ENCODE data around the gene ADAT3.
"Not testable (repeated sequence)": the region's sequence is repeated elsewhere in the genome, so short reads cannot be mapped to it uniquely, and the experiment has no call there.

ADAT3 gene

GRCh38 chr19:1882786-1883692 lies 22.2 kb upstream of the ADAT3 start:
- DNase-seq (ENCODE audit: low read depth), result no peak

DNA sequence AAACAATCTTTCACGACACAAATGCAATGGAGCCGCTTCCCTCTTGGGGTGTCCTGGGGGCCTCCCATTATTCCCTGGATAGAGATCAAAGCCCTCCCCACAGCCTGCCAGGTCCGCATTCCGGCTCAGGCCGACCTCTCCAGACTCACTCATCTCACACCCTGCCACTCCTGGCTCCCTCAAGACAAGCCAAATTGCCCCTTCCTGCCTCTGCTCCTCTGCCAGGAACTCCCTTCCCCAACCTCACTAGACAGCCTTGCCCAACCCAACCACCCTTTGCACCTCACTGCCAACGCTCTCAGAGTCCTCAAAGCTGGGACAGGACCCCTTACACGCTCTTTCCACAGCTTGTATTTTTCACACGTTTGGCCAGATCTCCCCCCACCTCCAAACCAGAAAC lies 21.4 kb upstream of the ADAT3 start:
- peak; percentile 15 for DNase-seq (ENCODE audit: low read depth)

DNA sequence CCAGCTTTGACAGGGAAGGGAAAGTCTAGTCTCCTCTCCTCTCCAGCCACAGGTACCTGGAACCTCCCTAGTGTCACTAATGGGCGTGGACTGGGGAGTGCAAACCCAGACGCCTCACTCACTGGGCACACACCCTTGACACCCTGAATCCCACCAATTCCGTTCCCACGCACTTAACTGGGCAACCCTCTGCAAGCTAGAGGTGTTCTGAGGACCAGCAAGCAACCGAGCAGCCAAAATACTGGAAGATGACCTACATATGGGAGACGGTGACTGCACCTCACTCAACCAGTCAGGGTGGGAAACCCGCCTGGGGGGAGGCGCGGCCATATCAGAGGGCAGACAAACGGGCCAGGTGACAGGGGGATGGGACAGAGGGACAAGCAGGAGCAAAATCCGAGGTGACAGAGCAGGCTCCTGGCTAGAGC lies 20.9 kb upstream of the ADAT3 start:
- no peak for DNase-seq (ENCODE audit: low read depth)

GRCh38 chr19:1884719-1885334 lies 20.4 kb upstream of the ADAT3 start:
- DNase-seq (ENCODE audit: low read depth), result peak; percentile 43

- peak; percentile 91 for DNase-seq (ENCODE audit: low read depth)
Measured at GRCh38 chr19:1885398-1886119, 19.6 kb upstream of the ADAT3 start, which contains the start of gene ABHD17A. Gene ABHD17A (minus strand): TSS chr19:1885496. CDS start chr19:1881566, 3,930 bp downstream.

- not testable (repeated sequence) for DNase-seq (ENCODE audit: low read depth)
Measured at GRCh38 chr19:1886360-1886759, 18.8 kb upstream of the ADAT3 start.

GRCh38 chr19:1888385-1888784 lies 16.8 kb upstream of the ADAT3 start:
- no peak for DNase-seq (ENCODE audit: low read depth)

- no peak for DNase-seq (ENCODE audit: low read depth)
Measured at GRCh38 chr19:1889907-1890306, 15.3 kb upstream of the ADAT3 start.

- no peak for DNase-seq (ENCODE audit: low read depth)
Measured at GRCh38 chr19:1893791-1894190, 11.4 kb upstream of the ADAT3 start.

DNA sequence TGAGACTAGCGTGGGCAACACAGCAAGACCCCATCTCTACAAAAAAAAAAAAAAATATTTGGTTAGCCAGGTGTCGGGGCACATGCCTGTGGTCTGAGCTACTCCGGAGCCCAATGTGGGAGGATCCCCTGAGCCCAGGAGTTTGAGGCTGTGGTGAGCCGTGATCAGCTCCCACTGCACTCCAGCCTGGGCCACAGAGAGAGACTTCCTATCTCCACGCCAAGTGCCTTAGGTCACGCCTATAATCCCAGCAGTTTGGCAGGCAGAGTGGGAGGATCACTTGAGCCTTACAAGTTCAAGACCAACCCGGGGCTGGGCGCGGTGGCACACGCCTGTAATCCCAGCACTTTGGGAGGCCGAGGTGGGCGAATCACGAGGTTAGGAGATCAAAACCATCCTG lies 8.7 kb upstream of the ADAT3 start:
- no peak for DNase-seq (ENCODE audit: low read depth)

DNA sequence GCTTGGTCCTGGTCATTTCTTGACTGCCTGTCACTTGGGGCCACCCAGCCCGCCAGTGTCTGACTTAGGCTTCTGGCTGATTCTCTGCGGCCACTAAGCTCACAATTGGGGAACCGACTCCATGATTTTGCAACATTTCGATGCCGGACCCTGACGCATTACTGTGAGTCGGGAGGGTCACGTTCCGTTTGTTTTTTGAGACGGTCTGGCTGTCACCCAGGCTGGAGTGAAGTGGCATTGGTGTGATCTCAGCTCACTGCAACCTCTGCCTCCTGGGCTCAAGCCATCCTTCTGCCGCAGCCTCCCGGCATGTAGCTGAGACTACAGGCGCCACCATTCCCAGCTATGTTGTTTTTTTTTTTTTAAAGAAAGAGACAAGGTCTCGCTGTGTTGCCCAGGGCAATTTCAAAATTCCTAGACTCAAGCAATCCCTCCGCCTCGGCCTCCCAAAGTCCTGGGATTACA lies 3.2 kb upstream of the ADAT3 start:
- no peak for DNase-seq (ENCODE audit: low read depth)

- DNase-seq (ENCODE audit: low read depth), result peak; percentile 29
Measured at GRCh38 chr19:1902923-1903322, 2.3 kb upstream of the ADAT3 start.

DNA sequence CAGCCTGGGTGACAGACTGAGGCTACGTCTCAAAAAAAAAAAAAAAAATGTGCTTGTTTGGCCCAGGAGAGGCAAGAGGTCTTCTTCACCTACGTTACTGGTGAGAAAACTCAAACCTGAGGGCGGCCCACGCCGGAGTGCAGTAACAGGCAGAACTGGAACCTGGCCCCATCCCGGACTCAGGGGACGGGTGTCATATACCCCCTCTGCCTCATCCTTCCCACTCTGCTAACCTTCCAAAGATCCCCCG lies 414 bp upstream of the ADAT3 start:
- no peak for DNase-seq (ENCODE audit: low read depth)

DNA sequence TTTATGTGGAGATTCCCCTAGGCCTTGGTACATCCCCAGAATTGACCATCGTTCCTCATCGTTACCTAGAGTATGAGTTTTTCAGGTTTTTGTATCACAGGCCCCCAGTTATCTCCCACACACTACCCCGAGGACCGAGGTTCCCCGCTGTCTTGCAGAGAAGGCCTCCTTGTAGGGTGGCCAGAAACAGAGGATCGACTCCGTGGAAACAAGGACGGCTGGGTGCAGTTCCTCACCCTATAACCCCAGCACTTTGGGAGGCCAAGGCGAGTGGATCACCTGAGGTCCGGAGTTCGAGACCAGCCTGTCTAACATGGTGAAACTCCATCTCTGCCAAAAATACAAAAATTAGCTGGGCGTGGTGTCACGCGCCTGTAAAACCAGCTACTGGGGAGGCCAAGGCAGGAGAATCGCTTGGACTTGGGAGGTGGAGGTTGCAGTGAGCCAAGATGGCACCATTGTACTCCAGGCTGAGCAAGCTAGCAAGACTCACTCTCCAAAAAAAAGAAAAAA lies 720 bp downstream of the ADAT3 start:
- DNase-seq (ENCODE audit: low read depth), result no peak

DNA sequence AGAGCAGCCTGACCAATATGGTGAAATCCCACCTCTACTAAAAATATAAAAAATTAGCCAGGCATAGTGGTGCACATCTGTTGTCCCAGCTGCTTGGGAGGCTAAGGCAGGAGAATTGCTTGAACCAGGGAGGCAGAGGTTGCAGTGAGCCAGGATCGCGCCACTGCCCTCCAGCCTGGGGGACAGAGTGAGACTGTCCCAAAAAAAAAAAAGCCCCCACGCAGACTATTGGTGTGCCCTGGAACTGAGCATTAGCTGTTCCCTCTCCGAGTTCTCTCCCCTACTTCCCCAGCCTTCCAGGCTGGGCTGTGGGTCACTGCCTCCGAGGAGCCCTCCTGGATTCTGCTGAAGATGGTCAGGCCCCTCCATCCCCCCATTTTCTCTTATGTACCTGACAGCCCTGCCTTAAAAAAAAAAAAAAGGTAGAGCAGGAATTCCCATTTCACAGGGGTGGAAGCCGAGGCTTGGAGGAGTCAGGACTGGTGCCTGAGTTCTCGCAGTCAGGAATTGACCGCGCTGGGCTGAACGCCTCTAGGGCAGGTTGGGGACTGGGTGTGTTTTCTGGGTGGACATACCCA lies 1.9 kb downstream of the ADAT3 start:
- DNase-seq (ENCODE audit: low read depth), result no peak

- no peak for DNase-seq (ENCODE audit: low read depth)
Measured at GRCh38 chr19:1907563-1908363, 2.6 kb downstream of the ADAT3 start.

DNA sequence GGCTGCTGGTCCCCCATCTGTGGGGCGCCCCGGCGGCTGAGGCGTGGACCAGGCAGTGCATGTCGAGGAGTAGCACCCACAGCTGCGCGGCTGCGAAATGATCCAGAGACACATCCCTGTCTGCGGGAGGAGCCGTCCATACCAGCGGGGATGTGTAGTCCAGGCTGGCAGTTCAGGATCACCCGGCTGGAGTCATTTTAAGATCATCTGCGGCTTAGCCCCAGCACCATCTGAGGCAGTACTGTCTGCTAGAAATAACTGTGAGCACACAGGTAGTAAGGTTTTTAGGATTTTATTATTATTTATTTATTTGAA lies 3.1 kb downstream of the ADAT3 start:
- DNase-seq (ENCODE audit: low read depth), result no peak

DNA sequence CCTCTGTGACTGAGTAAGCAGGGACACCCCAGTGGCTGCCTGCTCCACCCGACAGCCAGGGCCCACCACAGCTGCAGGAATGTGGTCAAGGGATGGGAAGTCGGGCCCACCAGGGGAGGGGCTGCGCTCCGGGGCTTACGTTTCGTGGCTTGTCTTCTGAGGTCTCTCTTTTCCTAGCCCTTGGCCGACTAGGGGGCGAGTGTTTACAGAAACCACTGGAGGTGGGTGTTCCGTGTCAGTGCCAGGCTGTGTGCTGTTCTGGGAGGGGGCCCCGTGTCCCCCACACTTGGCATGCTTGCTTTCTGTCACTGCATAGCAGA lies 4.5 kb downstream of the ADAT3 start:
- no peak for DNase-seq (ENCODE audit: low read depth)

DNA sequence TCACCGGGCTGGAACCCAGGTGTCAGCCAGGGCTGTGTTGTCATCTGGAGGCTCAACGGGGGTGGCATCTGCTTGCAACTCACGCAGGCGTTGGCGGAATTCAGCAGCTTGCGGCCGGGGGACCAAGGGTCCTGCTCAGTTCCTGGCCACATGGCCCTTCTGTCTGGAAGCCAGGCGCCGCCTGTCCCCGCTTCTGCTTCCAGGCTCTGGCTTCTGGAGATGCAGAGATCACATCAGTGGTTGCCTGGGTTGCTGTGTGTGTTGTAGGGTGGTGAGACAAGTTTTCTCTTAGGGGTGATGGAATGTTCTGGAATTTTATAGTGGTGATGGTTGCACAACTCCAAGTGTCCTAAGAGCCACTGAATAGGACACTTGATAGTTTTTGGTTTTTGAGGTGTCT lies 5.0 kb downstream of the ADAT3 start:
- peak; percentile 41 for DNase-seq (ENCODE audit: low read depth)

- no peak for DNase-seq (ENCODE audit: low read depth)
Measured at GRCh38 chr19:1911098-1911497, 5.9 kb downstream of the ADAT3 start.

GRCh38 chr19:1911995-1912394 lies 6.8 kb downstream of the ADAT3 start:
- no peak for DNase-seq (ENCODE audit: low read depth)
